ENCODE results near the gene C12orf54.
"Not testable (repeated sequence)": the region's sequence is repeated elsewhere in the genome, so short reads cannot be mapped to it uniquely, and the experiment has no call there.

The C12orf54 gene

DNA sequence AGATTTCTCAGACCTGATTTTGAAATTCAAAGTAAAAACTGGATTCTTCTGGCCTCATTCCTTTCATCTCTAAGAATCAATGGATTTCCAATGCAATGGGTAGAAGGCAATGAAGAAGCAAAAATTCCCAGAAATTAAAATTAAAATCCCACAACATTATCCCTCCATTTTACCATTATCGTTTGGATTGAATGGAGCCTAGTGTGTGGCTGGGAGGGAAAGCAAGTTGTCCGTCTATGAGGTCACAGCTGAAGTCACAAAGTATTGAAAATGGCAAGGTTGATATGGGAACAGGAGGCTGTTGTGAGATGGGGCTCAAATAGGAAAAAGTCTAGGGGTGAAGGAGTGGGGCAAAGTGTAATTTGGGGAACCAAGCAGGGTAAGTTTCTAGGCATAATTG, at the start of gene C12orf54:
Gene C12orf54, plus strand, starts transcription at position 301 of the 400 bp plus-strand sequence. CDS start 799 bp downstream, outside the sequence.
- DNase-seq = no peak
- H3K36me3 Mint-ChIP-seq = no peaks in the 10 kb centered on the region
- H3K27ac Mint-ChIP-seq = no peak within 1 kb of the TSS
- no peak within 1 kb of the TSS for H3K4me3 Mint-ChIP-seq
- CTCF ChIA-PET = no interaction called here
- no peaks in the 10 kb centered on the region for H3K4me1 Mint-ChIP-seq
- no peaks in the 10 kb centered on the region for H3K27me3 Mint-ChIP-seq
- H3K9me3 Mint-ChIP-seq = peaks cover 3% of the 10 kb centered on the region

DNA sequence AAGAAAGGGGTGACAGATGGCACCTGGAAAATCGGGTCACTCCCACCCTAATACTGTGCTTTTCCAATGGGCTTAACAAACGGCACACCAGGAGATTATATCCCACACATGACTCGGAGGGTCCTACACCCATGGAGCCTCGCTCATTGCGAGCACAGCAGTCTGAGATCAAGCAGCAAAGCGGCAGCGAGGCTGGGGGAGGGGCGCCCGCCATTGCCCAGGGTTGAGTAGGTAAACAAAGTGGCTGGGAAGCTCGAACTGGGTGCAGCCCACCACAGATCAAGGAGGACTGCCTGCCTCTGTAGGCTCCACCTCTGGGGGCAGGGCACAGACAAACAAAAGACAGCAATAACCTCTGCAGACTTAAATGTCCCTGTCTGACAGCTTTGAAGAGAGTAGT, 48.3 kb upstream of the C12orf54 start:
- H3K36me3 Mint-ChIP-seq, H3K4me3 Mint-ChIP-seq, H3K27ac Mint-ChIP-seq, H3K9me3 Mint-ChIP-seq, DNase-seq, H3K4me1 Mint-ChIP-seq, CTCF ChIA-PET: not testable (repeated sequence)
- H3K27me3 Mint-ChIP-seq = peaks cover 13% of the 10 kb centered on the region

DNA sequence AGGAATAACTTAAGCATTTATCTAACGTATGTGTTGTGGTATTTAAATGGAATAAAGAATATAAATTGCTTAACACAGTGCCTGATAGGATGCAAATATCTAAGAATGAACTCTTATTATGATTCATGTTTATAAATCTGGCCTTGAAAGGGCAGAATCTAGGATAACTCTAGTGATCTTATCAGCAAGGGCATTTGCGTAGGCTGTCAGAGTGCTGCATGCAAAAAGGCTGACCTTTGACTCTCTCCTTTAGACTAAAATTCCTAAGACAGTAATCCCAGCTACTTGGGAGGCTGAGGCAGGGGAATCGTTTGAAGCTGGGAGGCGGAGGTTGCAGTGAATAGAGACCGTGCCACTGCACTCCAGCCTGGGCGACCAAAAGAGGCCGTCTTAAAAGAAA, 41.2 kb upstream of the C12orf54 start:
- Mint-ChIP-seq H3K27ac (no peak overlapping the region), H3K27me3 (no peaks in the 10 kb centered on the region), H3K9me3 (no peaks in the 10 kb centered on the region), H3K36me3 (no peaks in the 10 kb centered on the region), H3K4me1 (peaks cover 5% of the 10 kb centered on the region), H3K4me3 (no peak overlapping the region)
- DNase-seq = no peak
- CTCF ChIA-PET = no interaction called here

DNA sequence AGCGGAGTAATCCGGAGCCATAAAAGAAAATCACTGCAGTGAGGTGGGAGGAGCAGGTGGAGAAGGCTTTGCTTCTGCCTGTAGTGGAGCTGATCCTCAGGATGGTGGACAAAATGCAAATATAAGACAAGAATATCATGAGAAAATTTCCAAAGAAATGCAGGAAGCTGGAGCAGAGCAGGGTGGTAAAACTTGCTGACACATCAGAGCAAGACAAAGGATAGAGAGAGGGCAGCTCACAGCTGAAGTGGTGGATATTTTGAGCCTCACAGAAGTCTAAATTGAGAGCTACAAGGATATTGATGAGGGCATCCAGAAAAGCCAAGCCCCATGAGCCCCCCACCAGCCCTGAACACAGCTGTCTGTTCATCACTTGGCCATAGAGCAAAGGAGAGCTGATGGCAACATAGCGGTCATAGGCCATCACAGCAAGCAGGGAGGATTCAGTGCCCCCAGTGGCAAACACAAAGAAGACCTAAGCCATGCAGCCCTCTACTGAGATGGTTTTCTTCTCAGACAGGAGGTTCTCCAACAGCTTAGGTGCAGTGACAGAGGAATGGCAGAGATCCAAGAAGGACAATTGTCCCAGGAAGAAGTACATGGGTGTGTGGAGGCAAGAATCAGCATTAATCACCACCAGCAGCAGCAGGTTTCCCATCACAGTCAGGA, 40.0 kb upstream of the C12orf54 start:
- H3K36me3 Mint-ChIP-seq = no peaks in the 10 kb centered on the region
- no peaks in the 10 kb centered on the region for H3K27me3 Mint-ChIP-seq
- no peak overlapping the region for H3K4me3 Mint-ChIP-seq
- H3K4me1 Mint-ChIP-seq = peaks cover 8% of the 10 kb centered on the region
- H3K27ac Mint-ChIP-seq = no peak overlapping the region
- CTCF ChIA-PET = interaction anchor here (0.9 kb wide), 1 partner anchor 16 kb away, joined by 3 read pairs; no protein-coding TSS in a partner anchor
- H3K9me3 Mint-ChIP-seq = no peaks in the 10 kb centered on the region
- no peak for DNase-seq

DNA sequence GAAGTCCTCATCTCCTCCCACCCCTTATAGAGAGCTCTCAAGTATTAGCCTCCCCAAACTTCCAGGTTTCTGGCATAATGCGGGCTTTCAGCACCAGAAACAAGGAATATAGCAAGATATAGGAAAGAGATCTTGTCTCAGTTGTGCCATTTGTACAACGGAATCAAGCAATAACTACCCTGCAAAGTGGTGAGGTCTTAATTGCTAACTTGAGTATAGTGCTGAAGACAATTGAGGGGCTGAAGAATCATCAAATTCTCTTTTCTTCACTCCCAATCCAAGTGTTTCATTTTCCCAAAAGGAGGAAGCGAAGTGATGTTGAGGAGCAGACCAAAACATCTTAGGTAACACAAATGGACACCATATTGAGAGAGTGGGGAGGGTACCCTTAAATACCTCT, 36.8 kb upstream of the C12orf54 start:
- H3K4me3 Mint-ChIP-seq = no peak overlapping the region
- no peaks in the 10 kb centered on the region for H3K27me3 Mint-ChIP-seq
- H3K9me3 Mint-ChIP-seq = peaks cover 6% of the 10 kb centered on the region
- H3K27ac Mint-ChIP-seq = no peak overlapping the region
- CTCF ChIA-PET = no interaction called here
- H3K36me3 Mint-ChIP-seq = no peaks in the 10 kb centered on the region
- peaks cover 8% of the 10 kb centered on the region for H3K4me1 Mint-ChIP-seq
- DNase-seq = no peak

DNA sequence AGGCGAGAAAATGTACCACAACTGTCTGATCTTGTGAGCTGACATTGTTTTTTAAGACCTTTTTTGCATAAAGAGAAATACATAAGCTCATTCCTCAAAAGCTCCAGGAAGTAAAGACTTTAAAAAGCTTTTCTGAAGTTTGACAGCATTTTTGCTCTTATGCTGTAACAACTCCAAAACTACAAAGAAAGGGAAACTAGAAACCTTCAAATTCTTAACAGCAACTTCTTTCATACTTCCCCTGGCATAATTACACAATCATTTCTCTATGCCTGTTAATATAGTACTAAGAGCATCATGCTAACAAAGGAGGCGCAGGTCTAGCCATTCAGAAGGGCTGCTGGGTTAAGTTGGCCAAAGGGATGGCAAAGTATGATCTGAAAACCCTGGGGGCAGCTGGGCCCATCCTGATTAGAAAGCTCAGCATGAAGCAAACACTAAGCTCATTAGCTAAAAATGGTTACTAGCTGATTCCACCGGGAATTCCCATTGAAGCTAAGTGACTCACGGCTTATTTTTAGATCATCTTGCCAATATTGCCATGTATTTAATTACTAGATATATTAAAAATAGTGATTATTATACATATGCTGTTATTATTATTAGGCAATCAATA, 36.0 kb upstream of the C12orf54 start:
- H3K27ac Mint-ChIP-seq = no peak overlapping the region
- DNase-seq = no peak
- H3K4me3 Mint-ChIP-seq = no peak overlapping the region
- H3K36me3 Mint-ChIP-seq = no peaks in the 10 kb centered on the region
- CTCF ChIA-PET = no interaction called here
- peaks cover 6% of the 10 kb centered on the region for H3K9me3 Mint-ChIP-seq
- H3K27me3 Mint-ChIP-seq = peaks cover under 1% of the 10 kb centered on the region
- H3K4me1 Mint-ChIP-seq = peaks cover 8% of the 10 kb centered on the region

DNA sequence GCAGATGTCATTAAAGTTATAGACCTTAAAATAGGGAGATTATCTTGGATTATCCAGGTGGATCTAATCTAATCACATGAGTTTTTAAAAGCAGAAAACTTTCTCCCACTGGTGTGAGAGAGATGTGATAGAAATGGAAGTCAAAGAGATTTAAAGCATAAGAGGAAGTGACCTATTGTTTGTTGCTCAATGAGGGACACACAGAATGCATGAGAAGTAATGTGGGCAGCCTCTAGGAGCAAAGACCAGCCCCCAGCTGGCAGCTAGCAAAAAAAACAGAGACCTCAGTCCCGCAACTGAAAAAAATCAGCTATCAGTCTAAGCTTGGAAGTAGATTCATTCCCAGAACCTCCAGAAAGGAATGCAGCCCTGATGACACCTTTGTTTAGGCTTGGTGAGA, 34.5 kb upstream of the C12orf54 start:
- CTCF ChIA-PET = no interaction called here
- H3K4me1 Mint-ChIP-seq = peaks cover 8% of the 10 kb centered on the region
- H3K27me3 Mint-ChIP-seq = peaks cover 11% of the 10 kb centered on the region
- no peak for DNase-seq
- H3K36me3 Mint-ChIP-seq = no peaks in the 10 kb centered on the region
- H3K27ac Mint-ChIP-seq = no peak overlapping the region
- H3K9me3 Mint-ChIP-seq = peaks cover 6% of the 10 kb centered on the region
- H3K4me3 Mint-ChIP-seq = no peak overlapping the region

DNA sequence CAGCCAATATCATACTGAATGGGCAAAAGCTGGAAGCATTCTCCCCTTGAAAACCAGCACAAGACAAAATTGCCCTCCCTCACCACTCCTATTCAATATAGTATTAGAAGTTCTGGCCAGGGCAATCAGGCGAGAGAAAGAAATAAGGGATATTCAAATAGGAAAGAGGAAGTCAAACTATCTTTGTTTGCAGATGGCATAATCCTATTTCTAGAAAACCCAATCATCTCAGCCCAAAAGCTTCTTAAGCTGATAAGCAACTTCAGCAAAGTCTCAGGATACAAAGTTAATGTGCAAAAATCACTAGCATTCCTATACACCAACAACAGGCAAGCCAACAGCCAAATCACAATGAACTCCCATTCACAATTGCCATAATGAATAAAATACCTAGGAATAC, 30.9 kb upstream of the C12orf54 start:
- DNase-seq = no peak
- H3K27ac Mint-ChIP-seq = no peak overlapping the region
- CTCF ChIA-PET = no interaction called here
- H3K4me1 Mint-ChIP-seq = no peaks in the 10 kb centered on the region
- peaks cover 11% of the 10 kb centered on the region for H3K27me3 Mint-ChIP-seq
- peaks cover 6% of the 10 kb centered on the region for H3K9me3 Mint-ChIP-seq
- no peak overlapping the region for H3K4me3 Mint-ChIP-seq
- H3K36me3 Mint-ChIP-seq = no peaks in the 10 kb centered on the region

DNA sequence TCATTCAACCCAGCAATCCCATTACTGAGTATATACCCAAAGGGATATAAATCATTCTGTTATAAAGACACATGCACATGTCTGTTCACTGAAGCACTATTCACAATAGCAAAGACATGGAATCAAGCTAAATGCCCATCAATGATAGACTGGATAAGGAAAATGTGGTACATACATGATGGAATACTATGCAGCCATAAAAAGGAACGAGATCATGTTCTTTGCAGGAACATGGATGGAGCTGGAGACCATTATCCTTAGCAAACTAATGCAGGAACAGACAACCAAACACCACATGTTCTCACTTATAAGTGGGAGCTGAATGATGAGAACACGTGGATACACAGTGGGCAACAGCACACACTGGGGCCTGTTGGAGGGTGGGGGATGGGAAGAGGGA, 29.3 kb upstream of the C12orf54 start:
- DNase-seq, H3K27ac Mint-ChIP-seq, H3K9me3 Mint-ChIP-seq, H3K4me3 Mint-ChIP-seq, CTCF ChIA-PET, H3K36me3 Mint-ChIP-seq, H3K4me1 Mint-ChIP-seq: not testable (repeated sequence)
- H3K27me3 Mint-ChIP-seq = peaks cover 11% of the 10 kb centered on the region

DNA sequence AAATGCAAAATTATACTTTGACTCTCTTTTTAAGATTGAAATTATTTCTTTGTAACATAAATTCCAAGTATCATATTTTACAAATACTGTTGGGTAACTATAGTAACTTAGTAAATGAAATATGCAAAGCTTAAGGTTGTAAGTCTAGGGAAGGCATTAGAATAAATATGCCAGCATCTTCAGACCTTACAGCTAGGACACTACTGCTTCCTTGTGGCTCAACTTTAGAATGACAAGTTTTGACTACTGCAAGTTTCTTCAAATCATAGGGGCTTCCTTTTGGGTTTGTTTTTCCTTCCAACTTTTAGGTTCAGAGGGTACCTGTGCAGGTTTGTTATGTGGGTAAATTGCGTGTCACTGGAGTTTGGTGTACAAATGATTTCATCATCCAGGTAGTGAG, 27.6 kb upstream of the C12orf54 start:
- H3K4me1 Mint-ChIP-seq = no peaks in the 10 kb centered on the region
- H3K9me3 Mint-ChIP-seq = peaks cover 6% of the 10 kb centered on the region
- peaks cover 11% of the 10 kb centered on the region for H3K27me3 Mint-ChIP-seq
- no peak for DNase-seq
- H3K4me3 Mint-ChIP-seq = no peak overlapping the region
- H3K36me3 Mint-ChIP-seq = no peaks in the 10 kb centered on the region
- H3K27ac Mint-ChIP-seq = no peak overlapping the region
- CTCF ChIA-PET = no interaction called here

DNA sequence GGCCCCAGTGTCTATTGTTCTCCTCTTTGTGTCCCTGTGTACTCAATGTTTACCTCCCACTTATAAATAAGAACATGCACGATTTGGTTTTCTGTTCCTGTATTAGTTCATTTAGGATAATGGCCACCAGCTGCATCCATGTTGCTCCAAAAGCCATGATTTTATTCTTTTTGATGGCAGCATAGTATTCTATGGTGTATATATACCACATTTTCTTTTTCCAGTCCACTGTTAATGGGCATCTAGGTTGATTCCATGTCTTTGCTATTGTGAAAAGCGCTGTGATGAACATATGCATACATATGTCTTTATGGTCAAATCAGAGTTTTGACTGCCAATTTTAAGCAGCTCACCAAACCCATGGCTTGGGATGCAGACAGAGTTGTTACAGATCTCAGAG, 27.2 kb upstream of the C12orf54 start:
- CTCF ChIA-PET = no interaction called here
- peaks cover 2% of the 10 kb centered on the region for H3K9me3 Mint-ChIP-seq
- H3K27ac Mint-ChIP-seq = no peak overlapping the region
- no peaks in the 10 kb centered on the region for H3K36me3 Mint-ChIP-seq
- DNase-seq = no peak
- H3K27me3 Mint-ChIP-seq = peaks cover 11% of the 10 kb centered on the region
- no peak overlapping the region for H3K4me3 Mint-ChIP-seq
- no peaks in the 10 kb centered on the region for H3K4me1 Mint-ChIP-seq

DNA sequence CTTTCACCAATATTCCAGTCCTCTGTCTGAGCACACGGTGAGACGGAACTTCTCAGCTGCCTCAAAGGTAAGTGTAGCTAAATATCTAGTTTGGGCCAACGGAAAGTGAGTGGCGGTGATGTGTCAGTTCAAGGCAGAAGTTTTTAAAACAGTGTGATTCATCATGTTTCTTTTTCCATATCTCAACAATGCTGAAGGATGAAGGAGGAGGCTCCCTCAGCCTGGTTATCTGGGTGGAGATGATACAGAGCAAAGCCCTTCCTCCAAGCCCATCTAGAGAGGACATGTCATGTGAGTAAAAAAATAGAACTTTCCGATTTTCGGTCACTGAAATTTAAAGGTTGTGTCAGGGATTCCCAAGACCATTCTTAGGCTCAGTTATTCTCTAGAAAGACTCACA, 23.0 kb upstream of the C12orf54 start:
- Mint-ChIP-seq H3K27ac (no peak overlapping the region), H3K4me1 (no peaks in the 10 kb centered on the region), H3K36me3 (no peaks in the 10 kb centered on the region), H3K27me3 (peaks cover 4% of the 10 kb centered on the region), H3K9me3 (no peaks in the 10 kb centered on the region), H3K4me3 (no peak overlapping the region)
- CTCF ChIA-PET = no interaction called here
- DNase-seq = no peak

DNA sequence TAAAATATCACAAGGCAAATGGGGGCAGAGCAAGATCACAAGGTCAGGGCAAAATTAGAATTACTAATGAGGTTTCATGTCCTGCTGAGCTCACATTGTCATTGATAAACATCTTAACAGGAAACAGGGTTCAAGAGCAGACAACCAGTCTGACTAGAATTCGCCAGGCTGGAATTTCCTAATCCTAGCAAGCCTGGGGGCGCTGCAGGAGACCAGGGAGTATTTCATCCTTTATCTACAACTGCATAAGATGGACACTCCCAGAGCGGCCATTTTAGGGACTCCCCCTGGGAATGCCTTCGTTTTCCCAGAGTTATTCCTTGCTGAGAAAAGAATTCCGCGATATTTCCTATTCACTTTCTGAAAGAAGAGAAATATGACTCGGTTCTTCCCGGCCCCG, 13.3 kb upstream of the C12orf54 start:
- peaks cover 21% of the 10 kb centered on the region for H3K9me3 Mint-ChIP-seq
- H3K27me3 Mint-ChIP-seq, CTCF ChIA-PET: not testable (repeated sequence)

DNA sequence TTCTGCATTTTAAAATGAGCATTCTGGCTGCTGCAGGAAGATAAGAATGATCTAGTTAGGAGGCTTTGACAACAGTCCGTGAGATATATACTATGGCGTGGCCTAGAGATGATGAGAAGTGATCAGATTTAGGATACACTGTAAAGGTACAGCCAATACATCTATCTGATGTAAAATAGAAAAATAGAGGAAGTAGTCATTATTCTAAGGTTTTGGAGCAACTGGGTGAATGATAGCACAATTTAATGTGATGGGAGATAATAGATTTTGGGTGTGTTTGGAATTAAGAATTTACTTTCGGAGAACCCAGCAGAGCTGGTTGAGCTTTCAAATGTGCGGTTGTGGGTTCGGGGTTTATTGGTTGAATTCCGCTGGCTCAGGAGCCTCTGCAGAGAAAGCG, 10.0 kb upstream of the C12orf54 start, which contains the start of gene ANP32D:
Gene ANP32D, plus strand, starts transcription at position 301 of the 400 bp plus-strand sequence. CDS start 106 bp downstream, outside the sequence.
- CTCF ChIA-PET = no interaction called here

More for the DNA sequence above, 13.3 kb upstream of the C12orf54 start:
- not testable (repeated sequence) for H3K4me1 Mint-ChIP-seq, H3K4me3 Mint-ChIP-seq, DNase-seq, H3K36me3 Mint-ChIP-seq, H3K27ac Mint-ChIP-seq

DNA sequence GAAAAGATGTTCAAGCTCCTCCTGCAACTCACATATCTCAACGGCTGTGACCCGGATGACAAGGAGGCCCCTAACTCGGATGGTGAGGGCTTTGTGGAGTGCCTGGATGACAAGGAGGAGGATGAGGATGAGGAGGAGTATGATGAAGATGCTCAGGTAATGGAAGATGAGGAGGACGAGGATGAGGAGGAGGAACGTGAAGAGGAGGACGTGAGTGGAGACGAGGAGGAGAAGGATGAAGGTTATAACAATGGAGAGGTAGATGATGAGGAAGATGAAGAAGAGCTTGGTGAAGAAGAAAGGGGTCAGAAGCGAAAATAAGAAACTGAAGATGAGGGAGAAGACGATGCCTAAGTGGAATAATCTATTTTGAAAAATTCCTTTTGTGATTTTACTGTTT, 9.2 kb upstream of the C12orf54 start:
- CTCF ChIA-PET = no interaction called here
- DNase-seq = no peak
- no peaks in the 10 kb centered on the region for H3K36me3 Mint-ChIP-seq
- H3K9me3 Mint-ChIP-seq = peaks cover 25% of the 10 kb centered on the region
- H3K4me1 Mint-ChIP-seq = no peaks in the 10 kb centered on the region
- H3K27me3 Mint-ChIP-seq = peaks cover 5% of the 10 kb centered on the region
- H3K4me3 Mint-ChIP-seq = no peak overlapping the region
- H3K27ac Mint-ChIP-seq = no peak overlapping the region

More for the DNA sequence above, 10.0 kb upstream of the C12orf54 start, which contains the start of gene ANP32D:
- no peak for DNase-seq
- H3K9me3 Mint-ChIP-seq = peaks cover 24% of the 10 kb centered on the region
- no peaks in the 10 kb centered on the region for H3K36me3 Mint-ChIP-seq
- no peak within 1 kb of the TSS for H3K27ac Mint-ChIP-seq
- no peaks in the 10 kb centered on the region for H3K4me1 Mint-ChIP-seq
- no peak within 1 kb of the TSS for H3K4me3 Mint-ChIP-seq
- peaks cover 5% of the 10 kb centered on the region for H3K27me3 Mint-ChIP-seq

Measured in activated naive CD4-positive, alpha-beta T cell treated with anti-CD3 and anti-CD28 coated beads, Interleukin-2, amount 10 ng/mL, durations not matched to agents 7 days and 5 days (primary cell).